ENCODE data around the gene ARNT2. TPM values are rescaled to one million over a fixed set of nuclear protein-coding genes. Genes with fewer than 3 reads are reported as not detected.

Gene ARNT2
- total RNA-seq, 1 donor from 2014 or later, result 6.4 TPM

DNA sequence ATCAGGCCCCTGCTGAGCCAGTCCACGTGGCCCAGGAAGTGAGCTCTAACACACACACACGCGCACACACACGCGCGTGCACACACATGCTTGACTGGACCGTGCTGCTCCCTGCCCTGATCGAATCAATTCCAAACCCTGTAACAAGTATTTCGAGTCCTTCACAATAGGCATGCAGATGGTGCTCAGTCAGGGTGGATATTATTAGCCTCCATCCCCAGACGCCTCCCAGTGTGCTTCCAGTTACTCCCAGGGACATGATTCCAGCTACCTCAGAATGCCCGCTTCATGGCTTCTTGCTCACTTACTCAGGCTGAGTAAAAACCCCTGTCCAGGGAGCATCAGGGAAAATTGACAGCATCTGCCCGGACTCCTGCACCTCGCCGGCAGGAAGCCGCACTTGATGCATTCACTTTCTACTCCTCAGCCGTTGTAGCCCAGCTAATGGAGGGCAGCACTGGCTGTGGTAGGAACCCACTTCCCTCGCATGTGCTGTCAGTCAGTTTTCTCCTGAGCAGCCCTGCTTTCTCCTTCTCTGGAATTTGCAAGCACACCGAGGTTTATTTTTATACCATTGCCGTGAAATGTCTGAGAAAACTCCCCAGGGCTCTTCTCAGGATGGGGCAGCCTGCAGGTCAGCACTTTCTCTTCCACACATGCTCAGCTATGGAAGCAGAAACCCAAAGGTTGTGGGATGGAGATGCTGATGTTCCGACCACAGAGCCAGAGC is 164.9 kb downstream of the ARNT2 start:
- no peak for DNase-seq (ENCODE audit: low spot score in 2 of 2)
- intact Hi-C loops (cut with DNase I), result loop anchor here (5.0 kb wide), 1 partner anchor 128 kb away; the partner anchor contains the start of gene ABHD17C
- Histone ChIP-seq H3K36me3 (no peaks in the 10 kb centered on the region), H3K27ac (no peak overlapping the region), H3K4me3 (no peak overlapping the region), H3K27me3 (no peaks in the 10 kb centered on the region), H3K9me3 (no peaks in the 10 kb centered on the region), H3K4me1 (no peaks in the 10 kb centered on the region)
- TF ChIP-seq, protein P1, sequence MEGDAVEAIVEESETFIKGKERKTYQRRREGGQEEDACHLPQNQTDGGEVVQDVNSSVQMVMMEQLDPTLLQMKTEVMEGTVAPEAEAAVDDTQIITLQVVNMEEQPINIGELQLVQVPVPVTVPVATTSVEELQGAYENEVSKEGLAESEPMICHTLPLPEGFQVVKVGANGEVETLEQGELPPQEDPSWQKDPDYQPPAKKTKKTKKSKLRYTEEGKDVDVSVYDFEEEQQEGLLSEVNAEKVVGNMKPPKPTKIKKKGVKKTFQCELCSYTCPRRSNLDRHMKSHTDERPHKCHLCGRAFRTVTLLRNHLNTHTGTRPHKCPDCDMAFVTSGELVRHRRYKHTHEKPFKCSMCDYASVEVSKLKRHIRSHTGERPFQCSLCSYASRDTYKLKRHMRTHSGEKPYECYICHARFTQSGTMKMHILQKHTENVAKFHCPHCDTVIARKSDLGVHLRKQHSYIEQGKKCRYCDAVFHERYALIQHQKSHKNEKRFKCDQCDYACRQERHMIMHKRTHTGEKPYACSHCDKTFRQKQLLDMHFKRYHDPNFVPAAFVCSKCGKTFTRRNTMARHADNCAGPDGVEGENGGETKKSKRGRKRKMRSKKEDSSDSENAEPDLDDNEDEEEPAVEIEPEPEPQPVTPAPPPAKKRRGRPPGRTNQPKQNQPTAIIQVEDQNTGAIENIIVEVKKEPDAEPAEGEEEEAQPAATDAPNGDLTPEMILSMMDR (IDR thresholded peaks at IDR 0.05), result no peak

DNA sequence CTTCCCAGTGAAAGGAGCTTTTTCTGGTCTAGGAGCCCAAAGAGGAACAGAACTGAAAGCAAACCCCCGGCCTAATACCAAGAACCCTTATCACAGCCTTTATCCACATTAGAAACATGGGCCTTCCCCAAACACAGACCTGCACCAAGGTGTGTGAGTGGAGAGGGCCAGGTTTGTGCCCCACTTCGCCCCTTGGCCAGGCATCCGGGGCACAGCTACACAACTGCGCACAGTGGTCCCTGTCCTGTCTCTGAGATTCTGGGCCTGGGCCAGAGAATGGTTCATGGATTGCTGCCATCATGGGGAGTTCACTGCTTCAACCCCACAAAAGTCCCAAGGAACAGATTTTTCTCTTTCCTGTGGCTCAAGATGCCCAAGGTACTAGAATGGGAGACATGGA is 165.5 kb downstream of the ARNT2 start:
- Histone ChIP-seq H3K27ac (no peak overlapping the region), H3K4me3 (no peak overlapping the region), H3K36me3 (no peaks in the 10 kb centered on the region), H3K27me3 (no peaks in the 10 kb centered on the region), H3K9me3 (no peaks in the 10 kb centered on the region), H3K4me1 (no peaks in the 10 kb centered on the region)
- intact Hi-C loops (cut with DNase I), result loop anchor here (5.0 kb wide), 1 partner anchor 128 kb away; the partner anchor contains the start of gene ABHD17C
- TF ChIP-seq, protein P1 (IDR thresholded peaks at IDR 0.05), result no peak
- DNase-seq (ENCODE audit: low spot score in 2 of 2), result no peak

GRCh38 chr15:80570553-80570952 is 166.4 kb downstream of the ARNT2 start:
- Histone ChIP-seq H3K27me3 (no peaks in the 10 kb centered on the region), H3K4me1 (no peaks in the 10 kb centered on the region), H3K4me3 (no peak overlapping the region), H3K27ac (no peak overlapping the region), H3K36me3 (no peaks in the 10 kb centered on the region), H3K9me3 (no peaks in the 10 kb centered on the region)
- TF ChIP-seq, protein P1 (IDR thresholded peaks at IDR 0.05), result no peak
- DNase-seq (ENCODE audit: low spot score in 2 of 2), result no peak
- intact Hi-C loops (cut with DNase I), result no loop called here

DNA sequence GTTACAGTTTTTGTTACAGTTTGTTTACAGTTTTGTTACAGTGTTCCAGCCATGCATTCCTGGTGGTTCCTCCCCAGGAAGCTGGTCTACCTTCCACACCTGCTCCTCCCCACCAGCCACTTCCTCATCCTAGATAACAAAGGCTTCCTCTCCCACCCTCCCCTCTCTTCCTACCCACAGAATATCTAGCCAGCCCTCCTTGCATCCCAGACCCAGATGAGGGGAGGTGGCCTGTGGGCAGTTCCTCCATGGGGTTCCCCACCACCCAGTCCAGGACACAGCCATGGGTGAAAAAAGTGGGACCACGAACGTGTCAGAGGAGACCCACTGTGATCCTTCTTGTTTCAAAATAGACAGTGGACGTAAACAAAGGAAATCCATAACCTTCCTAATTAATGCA is 168.2 kb downstream of the ARNT2 start:
- H3K27ac ChIP-seq, result no peak overlapping the region
- H3K4me3 ChIP-seq, result no peak overlapping the region
- H3K9me3 ChIP-seq, result no peaks in the 10 kb centered on the region
- no peaks in the 10 kb centered on the region for H3K36me3 ChIP-seq
- TF ChIP-seq, protein P1 (IDR thresholded peaks at IDR 0.05), result no peak
- no peaks in the 10 kb centered on the region for H3K4me1 ChIP-seq
- no peak for DNase-seq (ENCODE audit: low spot score in 2 of 2)
- intact Hi-C loops (cut with DNase I), result no loop called here
- no peaks in the 10 kb centered on the region for H3K27me3 ChIP-seq

DNA sequence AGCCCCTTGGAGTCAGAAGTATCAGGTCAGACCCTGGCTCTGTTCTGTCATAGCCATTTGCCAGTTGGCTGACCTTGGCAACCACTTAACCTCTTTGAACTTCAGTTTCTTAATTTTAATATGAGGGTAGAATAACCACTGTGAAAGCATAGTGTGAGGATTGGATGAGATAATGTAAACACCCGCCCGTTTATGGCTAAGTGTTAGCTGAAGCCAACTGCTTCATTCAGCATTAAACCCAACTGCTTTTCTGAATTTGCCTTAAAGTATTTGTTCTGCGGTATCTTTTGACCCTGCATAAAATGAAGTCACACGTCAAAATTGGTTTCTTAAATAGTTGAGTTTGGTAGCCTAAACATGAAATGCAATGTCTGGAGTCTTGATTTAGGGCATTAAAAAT is 169.4 kb downstream of the ARNT2 start:
- H3K27ac ChIP-seq, result no peak overlapping the region
- intact Hi-C loops (cut with DNase I), result no loop called here
- H3K36me3 ChIP-seq, result no peaks in the 10 kb centered on the region
- no peaks in the 10 kb centered on the region for H3K9me3 ChIP-seq
- H3K4me3 ChIP-seq, result no peak overlapping the region
- H3K4me1 ChIP-seq, result no peaks in the 10 kb centered on the region
- DNase-seq (ENCODE audit: low spot score in 2 of 2), result no peak
- TF ChIP-seq, protein P1 (IDR thresholded peaks at IDR 0.05), result no peak
- no peaks in the 10 kb centered on the region for H3K27me3 ChIP-seq
